ENCODE results near the gene SUCO. TPM values are rescaled to one million over a fixed set of nuclear protein-coding genes. Genes with fewer than 3 reads are reported as not detected.

The SUCO gene
- total RNA-seq, 1 experiment from 2014 or later, result 37.4 TPM

DNA sequence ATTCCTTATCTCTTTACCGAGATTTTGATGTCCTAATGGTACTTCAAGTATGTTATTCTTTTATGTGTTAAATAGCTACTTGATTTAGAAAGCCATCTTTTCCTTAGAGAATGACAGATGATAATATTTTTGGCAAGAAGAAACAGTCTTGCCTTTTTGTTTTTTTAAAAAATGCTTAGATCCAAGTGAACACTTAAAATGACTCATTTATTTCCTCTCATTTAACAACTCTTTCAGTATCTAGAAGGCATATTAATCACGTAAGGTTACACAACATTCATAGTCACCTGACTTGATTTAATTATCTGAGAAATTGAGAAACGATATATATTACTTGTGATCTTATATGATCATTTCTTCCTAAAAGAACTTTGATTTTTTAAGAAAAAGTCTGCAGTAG lies 52.4 kb downstream of the SUCO start (continued):
- TF ChIP-seq, protein P1, sequence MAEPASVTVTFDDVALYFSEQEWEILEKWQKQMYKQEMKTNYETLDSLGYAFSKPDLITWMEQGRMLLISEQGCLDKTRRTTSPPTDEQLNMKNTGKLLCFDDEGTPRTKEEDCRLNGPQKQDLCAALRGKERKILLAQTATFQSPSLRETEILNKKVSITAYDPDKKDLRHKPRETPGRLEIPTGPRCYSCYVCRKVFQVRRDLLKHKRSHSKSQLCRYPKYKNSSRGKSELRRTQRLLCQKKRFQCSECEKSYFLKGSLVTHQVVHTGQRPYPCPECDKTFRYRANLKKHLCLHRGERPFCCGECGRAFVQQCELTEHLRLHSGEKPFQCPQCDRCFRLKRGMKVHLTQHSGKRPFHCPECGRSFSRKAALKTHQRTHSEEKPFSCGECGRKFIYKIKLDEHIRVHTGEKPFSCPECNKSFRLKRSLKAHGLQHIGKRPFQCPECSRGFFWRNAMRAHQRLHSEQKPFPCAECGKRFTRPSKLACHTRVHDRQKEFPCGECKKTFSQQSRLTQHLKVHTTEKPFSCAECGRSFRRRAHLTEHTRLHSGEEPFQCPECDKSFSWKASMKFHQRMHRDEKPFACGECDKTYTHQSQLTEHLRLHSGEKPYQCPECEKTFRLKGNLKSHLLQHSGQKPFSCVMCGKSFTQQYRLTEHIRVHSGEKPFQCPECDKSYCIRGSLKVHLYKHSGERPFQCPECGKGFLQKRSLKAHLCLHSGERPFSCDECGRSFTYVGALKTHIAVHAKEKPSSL (CRISPR knock-in tag; conservative IDR thresholded peaks at IDR 0.05), result no peak

DNA sequence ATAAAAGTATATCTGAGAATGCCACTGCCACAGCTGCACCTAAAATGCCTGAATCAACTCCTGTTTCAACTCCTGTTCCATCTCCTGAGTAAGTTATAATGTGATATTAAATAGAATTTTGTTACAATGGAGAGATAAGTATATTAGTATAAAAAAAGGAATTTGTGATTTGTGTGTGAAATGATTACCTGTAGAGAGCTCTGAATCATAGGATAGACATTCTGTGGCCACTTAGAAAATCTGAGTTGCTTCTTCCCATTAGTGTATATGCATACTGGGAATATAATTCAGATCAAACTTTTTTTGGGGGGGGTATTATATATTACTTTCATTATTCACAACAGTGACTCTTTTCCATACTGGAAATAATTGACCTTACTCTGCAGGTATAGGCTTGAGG lies 52.9 kb downstream of the SUCO start:
- POLR2A ChIA-PET, result no interaction called here

DNA sequence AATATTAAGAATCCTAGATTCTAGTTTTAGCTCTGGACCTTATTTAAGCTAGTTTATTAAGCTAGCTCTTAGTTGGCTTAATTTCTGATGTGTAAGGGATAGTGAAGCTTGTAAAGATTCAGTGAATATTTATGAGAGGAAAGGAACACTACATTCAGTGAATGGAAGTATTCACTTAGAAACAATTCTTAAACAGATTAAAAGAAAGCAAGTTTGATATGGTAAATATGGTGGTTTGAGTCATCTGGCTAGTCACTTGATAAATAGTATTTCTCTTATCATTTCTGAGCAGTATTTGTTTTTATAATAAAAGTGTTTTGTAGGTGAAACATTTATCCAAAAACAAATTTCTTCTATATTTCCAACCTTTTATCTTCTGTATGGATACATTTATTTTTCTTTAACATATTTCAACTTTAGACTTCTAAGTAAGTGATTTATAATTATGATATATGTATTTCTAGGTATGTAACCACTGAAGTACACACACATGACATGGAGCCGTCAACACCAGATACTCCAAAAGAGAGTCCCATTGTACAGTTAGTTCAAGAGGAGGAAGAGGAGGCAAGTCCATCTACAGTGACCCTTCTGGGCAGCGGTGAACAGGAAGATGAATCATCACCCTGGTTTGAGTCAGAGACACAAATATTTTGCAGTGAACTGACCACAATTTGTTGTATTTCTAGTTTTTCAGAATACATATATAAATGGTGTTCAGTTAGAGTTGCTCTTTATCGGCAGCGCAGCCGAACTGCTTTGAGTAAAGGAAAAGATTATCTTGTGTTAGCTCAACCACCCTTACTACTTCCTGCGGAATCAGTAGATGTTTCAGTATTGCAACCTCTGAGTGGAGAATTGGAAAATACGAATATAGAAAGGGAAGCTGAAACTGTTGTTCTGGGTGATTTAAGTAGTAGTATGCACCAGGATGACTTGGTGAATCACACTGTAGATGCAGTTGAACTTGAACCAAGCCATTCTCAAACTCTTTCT lies 55.6 kb downstream of the SUCO start:
- peaks cover 8% of the 10 kb centered on the region for H3K9me3 Mint-ChIP-seq
- no peak overlapping the region for H3K27ac Mint-ChIP-seq

More for the DNA sequence above, 52.9 kb downstream of the SUCO start:
- no peak overlapping the region for H3K27ac Mint-ChIP-seq
- peaks cover 6% of the 10 kb centered on the region for H3K9me3 Mint-ChIP-seq
- TF ChIP-seq ZNF423 (CRISPR knock-in tag; IDR thresholded peaks at IDR 0.05) (no peak), NFATC4 (CRISPR knock-in tag; IDR thresholded peaks at IDR 0.05) (no peak), NR2C2 (CRISPR knock-in tag; IDR thresholded peaks at IDR 0.05) (no peak), ETV6 (CRISPR knock-in tag; IDR thresholded peaks at IDR 0.05) (no peak), TEAD1 (CRISPR knock-in tag; IDR thresholded peaks at IDR 0.05) (no peak), RORB (CRISPR knock-in tag; IDR thresholded peaks at IDR 0.05) (no peak)
- TF ChIP-seq, protein P2, sequence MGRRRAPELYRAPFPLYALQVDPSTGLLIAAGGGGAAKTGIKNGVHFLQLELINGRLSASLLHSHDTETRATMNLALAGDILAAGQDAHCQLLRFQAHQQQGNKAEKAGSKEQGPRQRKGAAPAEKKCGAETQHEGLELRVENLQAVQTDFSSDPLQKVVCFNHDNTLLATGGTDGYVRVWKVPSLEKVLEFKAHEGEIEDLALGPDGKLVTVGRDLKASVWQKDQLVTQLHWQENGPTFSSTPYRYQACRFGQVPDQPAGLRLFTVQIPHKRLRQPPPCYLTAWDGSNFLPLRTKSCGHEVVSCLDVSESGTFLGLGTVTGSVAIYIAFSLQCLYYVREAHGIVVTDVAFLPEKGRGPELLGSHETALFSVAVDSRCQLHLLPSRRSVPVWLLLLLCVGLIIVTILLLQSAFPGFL (CRISPR knock-in tag; IDR thresholded peaks at IDR 0.05; ENCODE audit: borderline replicate concordance), result no peak
- TF ChIP-seq, protein P3, sequence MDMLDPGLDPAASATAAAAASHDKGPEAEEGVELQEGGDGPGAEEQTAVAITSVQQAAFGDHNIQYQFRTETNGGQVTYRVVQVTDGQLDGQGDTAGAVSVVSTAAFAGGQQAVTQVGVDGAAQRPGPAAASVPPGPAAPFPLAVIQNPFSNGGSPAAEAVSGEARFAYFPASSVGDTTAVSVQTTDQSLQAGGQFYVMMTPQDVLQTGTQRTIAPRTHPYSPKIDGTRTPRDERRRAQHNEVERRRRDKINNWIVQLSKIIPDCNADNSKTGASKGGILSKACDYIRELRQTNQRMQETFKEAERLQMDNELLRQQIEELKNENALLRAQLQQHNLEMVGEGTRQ (CRISPR knock-in tag; IDR thresholded peaks at IDR 0.05), result no peak
- TF ChIP-seq, protein P4, sequence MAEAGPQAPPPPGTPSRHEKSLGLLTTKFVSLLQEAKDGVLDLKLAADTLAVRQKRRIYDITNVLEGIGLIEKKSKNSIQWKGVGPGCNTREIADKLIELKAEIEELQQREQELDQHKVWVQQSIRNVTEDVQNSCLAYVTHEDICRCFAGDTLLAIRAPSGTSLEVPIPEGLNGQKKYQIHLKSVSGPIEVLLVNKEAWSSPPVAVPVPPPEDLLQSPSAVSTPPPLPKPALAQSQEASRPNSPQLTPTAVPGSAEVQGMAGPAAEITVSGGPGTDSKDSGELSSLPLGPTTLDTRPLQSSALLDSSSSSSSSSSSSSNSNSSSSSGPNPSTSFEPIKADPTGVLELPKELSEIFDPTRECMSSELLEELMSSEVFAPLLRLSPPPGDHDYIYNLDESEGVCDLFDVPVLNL (CRISPR knock-in tag; IDR thresholded peaks at IDR 0.05; ENCODE audit: borderline replicate concordance, low read depth), result no peak
- TF ChIP-seq, protein P5, sequence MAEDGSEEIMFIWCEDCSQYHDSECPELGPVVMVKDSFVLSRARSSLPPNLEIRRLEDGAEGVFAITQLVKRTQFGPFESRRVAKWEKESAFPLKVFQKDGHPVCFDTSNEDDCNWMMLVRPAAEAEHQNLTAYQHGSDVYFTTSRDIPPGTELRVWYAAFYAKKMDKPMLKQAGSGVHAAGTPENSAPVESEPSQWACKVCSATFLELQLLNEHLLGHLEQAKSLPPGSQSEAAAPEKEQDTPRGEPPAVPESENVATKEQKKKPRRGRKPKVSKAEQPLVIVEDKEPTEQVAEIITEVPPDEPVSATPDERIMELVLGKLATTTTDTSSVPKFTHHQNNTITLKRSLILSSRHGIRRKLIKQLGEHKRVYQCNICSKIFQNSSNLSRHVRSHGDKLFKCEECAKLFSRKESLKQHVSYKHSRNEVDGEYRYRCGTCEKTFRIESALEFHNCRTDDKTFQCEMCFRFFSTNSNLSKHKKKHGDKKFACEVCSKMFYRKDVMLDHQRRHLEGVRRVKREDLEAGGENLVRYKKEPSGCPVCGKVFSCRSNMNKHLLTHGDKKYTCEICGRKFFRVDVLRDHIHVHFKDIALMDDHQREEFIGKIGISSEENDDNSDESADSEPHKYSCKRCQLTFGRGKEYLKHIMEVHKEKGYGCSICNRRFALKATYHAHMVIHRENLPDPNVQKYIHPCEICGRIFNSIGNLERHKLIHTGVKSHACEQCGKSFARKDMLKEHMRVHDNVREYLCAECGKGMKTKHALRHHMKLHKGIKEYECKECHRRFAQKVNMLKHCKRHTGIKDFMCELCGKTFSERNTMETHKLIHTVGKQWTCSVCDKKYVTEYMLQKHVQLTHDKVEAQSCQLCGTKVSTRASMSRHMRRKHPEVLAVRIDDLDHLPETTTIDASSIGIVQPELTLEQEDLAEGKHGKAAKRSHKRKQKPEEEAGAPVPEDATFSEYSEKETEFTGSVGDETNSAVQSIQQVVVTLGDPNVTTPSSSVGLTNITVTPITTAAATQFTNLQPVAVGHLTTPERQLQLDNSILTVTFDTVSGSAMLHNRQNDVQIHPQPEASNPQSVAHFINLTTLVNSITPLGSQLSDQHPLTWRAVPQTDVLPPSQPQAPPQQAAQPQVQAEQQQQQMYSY (CRISPR knock-in tag; IDR thresholded peaks at IDR 0.05), result no peak
- H3K36me3 Mint-ChIP-seq, result peaks cover 31% of the 10 kb centered on the region
- DNase-seq (ENCODE audit: low spot score) (no peak), ATAC-seq (no peak)
- no peak overlapping the region for H3K4me3 Mint-ChIP-seq
- peaks cover 35% of the 10 kb centered on the region for H3K4me1 Mint-ChIP-seq
- H3K27me3 Mint-ChIP-seq (ENCODE audit: low read depth), result no peaks in the 10 kb centered on the region
- CTCF ChIA-PET, result no interaction called here

More for the DNA sequence above, 55.6 kb downstream of the SUCO start:
- ATAC-seq (no peak), DNase-seq (ENCODE audit: low spot score) (no peak)
- CTCF ChIA-PET, result no interaction called here
- H3K4me1 Mint-ChIP-seq, result peaks cover 8% of the 10 kb centered on the region
- no peak overlapping the region for H3K4me3 Mint-ChIP-seq
- peaks cover 57% of the 10 kb centered on the region for H3K36me3 Mint-ChIP-seq
- no peaks in the 10 kb centered on the region for H3K27me3 Mint-ChIP-seq (ENCODE audit: low read depth)
- POLR2A ChIA-PET, result no interaction called here
- TF ChIP-seq IRF2 (CRISPR knock-in tag; IDR thresholded peaks at IDR 0.05; ENCODE audit: borderline replicate concordance, low read depth) (no peak), GRHL2 (CRISPR knock-in tag; IDR thresholded peaks at IDR 0.05; ENCODE audit: insufficient replicate concordance, severe bottlenecking) (no peak), NFE2L1 (CRISPR knock-in tag; IDR thresholded peaks at IDR 0.05) (no peak), NR2C2 (CRISPR knock-in tag; IDR thresholded peaks at IDR 0.05) (no peak), HMGA2 (CRISPR knock-in tag; IDR thresholded peaks at IDR 0.05) (no peak), ZNF138 (CRISPR knock-in tag; conservative IDR thresholded peaks at IDR 0.05) (no peak), ATF1 (CRISPR knock-in tag; IDR thresholded peaks at IDR 0.05) (no peak), EMX1 (CRISPR knock-in tag; IDR thresholded peaks at IDR 0.05) (no peak), CBFB (CRISPR knock-in tag; IDR thresholded peaks at IDR 0.05; ENCODE audit: low read depth) (no peak)
- TF ChIP-seq, protein P6, sequence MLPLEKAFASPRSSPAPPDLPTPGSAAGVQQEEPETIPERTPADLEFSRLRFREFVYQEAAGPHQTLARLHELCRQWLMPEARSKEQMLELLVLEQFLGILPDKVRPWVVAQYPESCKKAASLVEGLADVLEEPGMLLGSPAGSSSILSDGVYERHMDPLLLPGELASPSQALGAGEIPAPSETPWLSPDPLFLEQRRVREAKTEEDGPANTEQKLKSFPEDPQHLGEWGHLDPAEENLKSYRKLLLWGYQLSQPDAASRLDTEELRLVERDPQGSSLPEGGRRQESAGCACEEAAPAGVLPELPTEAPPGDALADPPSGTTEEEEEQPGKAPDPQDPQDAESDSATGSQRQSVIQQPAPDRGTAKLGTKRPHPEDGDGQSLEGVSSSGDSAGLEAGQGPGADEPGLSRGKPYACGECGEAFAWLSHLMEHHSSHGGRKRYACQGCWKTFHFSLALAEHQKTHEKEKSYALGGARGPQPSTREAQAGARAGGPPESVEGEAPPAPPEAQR (CRISPR knock-in tag; IDR thresholded peaks at IDR 0.05), result no peak
- TF ChIP-seq, protein P7, sequence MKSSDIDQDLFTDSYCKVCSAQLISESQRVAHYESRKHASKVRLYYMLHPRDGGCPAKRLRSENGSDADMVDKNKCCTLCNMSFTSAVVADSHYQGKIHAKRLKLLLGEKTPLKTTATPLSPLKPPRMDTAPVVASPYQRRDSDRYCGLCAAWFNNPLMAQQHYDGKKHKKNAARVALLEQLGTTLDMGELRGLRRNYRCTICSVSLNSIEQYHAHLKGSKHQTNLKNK (CRISPR knock-in tag; IDR thresholded peaks at IDR 0.05), result no peak

All from WTC11 (cell line).